ENCODE data around the gene ABCA13.

The ABCA13 gene

DNA sequence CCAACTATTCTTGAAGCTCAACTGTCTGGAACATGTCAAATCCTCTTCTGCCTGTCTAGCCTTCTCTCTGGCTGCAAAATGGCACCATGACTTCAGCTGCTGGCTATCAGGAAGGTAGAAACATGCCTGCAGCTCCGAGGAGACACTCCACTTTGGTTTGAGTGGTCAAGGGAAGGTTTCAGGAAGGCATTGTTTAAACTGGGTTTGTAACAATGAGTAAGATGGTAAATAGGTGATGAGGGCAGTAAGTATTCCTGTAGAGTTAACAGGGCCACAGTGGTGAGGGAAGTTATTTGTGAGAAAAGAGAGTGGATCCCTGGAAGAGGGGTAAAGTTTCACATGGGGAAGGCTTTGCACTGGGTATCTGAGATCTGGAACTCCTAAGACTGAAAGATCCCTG, 231.5 kb downstream of the ABCA13 start:
- no peak for DNase-seq
- no peaks in the 10 kb centered on the region for H3K36me3 ChIP-seq
- no peaks in the 10 kb centered on the region for H3K9me3 ChIP-seq
- H3K4me1 ChIP-seq = no peaks in the 10 kb centered on the region
- no peaks in the 10 kb centered on the region for H3K27me3 ChIP-seq
- no peak for TF ChIP-seq CTCF (IDR thresholded peaks at IDR 0.05; ENCODE audit: low read depth, low read length)
- no peak overlapping the region for H3K4me3 ChIP-seq (ENCODE audit: low read depth, low read length)

DNA sequence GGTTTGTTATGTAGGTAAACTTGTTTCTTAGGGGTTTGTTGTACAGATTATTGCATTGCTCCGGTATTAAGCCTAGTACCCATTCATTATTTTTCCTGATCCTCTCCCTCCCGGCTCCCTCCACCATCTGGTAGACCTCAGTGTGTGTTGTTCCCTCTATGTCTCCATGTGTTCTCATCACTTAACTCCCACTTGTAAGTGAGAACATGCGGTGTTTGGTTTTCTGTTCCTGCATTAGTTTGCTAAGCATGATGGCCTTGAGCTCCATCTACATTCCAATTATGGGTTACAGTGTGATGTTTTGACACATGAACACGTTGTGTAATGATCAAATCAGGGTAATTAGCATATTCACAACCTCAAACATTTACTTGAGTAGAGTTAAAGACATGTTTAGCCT, 237.5 kb downstream of the ABCA13 start:
- no peak overlapping the region for H3K4me3 ChIP-seq (ENCODE audit: low read depth, low read length)
- H3K4me1 ChIP-seq = no peaks in the 10 kb centered on the region
- no peaks in the 10 kb centered on the region for H3K27me3 ChIP-seq
- no peaks in the 10 kb centered on the region for H3K36me3 ChIP-seq
- DNase-seq = no peak
- TF ChIP-seq CTCF (IDR thresholded peaks at IDR 0.05; ENCODE audit: low read depth, low read length) = no peak
- H3K9me3 ChIP-seq = no peaks in the 10 kb centered on the region

- Histone ChIP-seq H3K4me3 (ENCODE audit: low read depth, low read length) (no peak overlapping the region), H3K9me3 (no peaks in the 10 kb centered on the region), H3K27me3 (no peaks in the 10 kb centered on the region), H3K36me3 (no peaks in the 10 kb centered on the region), H3K4me1 (no peaks in the 10 kb centered on the region)
- TF ChIP-seq CTCF (IDR thresholded peaks at IDR 0.05; ENCODE audit: low read depth, low read length) = no peak
- no peak for DNase-seq
Measured at GRCh38 chr7:48411619-48412018, 240.4 kb downstream of the ABCA13 start.

DNA sequence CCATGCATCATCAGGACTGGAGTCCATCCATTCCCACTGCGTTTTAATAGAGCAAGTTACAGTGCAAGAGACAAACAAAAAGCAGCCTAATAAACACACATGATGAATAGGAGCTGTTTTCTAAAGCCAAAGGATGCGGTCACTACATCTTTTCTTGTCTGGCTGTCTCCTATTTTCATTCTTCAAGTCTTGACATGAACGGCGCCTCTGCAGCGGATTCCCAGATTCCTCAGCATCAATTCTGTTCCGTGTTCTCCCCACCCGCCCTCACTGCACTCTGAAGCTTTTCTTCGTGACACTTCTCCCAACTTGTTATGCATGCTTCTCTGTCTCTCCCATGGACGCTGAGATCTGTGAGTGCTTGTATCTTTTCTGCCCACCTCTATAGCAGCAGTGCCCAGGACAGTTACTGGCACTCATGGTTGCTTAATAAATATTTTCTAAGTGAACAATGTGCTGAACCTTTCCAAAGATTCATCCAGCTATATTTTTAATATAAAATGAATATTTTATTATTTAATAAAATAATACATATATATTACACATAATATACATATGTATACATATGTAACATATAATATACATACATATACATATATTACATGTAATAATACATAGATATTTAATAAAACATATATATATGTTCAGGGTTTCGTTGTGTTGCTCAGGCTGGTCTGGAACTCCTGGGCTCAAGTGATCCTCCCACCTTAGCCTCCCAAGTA, 242.9 kb downstream of the ABCA13 start:
- no peak for DNase-seq
- Histone ChIP-seq H3K27me3 (no peaks in the 10 kb centered on the region), H3K4me3 (ENCODE audit: low read depth, low read length) (no peak overlapping the region), H3K9me3 (no peaks in the 10 kb centered on the region), H3K36me3 (no peaks in the 10 kb centered on the region), H3K4me1 (no peaks in the 10 kb centered on the region)
- no peak for TF ChIP-seq CTCF (IDR thresholded peaks at IDR 0.05; ENCODE audit: low read depth, low read length)

- TF ChIP-seq CTCF (IDR thresholded peaks at IDR 0.05; ENCODE audit: low read depth, low read length) = no peak
- Histone ChIP-seq H3K4me3 (ENCODE audit: low read depth, low read length) (no peak overlapping the region), H3K4me1 (no peaks in the 10 kb centered on the region), H3K36me3 (no peaks in the 10 kb centered on the region), H3K9me3 (no peaks in the 10 kb centered on the region), H3K27me3 (no peaks in the 10 kb centered on the region)
- no peak for DNase-seq
Measured at GRCh38 chr7:48416327-48416908, 245.2 kb downstream of the ABCA13 start.

DNA sequence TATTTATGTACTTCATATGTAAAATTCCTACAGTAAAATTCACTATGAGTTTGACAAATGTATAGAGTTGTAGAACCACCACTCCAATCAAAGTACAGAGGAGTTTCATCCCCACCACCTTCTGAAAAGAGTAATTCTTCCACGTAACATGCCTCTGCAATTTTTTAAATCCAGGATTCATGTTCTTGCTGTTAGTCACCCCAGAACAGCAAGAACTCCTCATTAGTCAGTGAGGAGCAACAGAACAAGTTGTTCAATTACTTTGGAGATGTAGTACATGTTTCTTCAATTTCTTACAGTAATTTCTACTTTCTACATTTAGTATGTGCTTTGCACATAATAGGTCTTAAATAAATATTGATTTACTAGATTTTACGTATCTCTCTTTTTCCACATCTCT, 248.1 kb downstream of the ABCA13 start:
- H3K27me3 ChIP-seq = no peaks in the 10 kb centered on the region
- H3K4me1 ChIP-seq = no peaks in the 10 kb centered on the region
- no peaks in the 10 kb centered on the region for H3K36me3 ChIP-seq
- no peak for TF ChIP-seq CTCF (IDR thresholded peaks at IDR 0.05; ENCODE audit: low read depth, low read length)
- H3K9me3 ChIP-seq = no peaks in the 10 kb centered on the region
- DNase-seq = no peak
- no peak overlapping the region for H3K4me3 ChIP-seq (ENCODE audit: low read depth, low read length)

Measured in BE2C (cell line).